NCI-H82 treated with DMSO at 0.1 percent for 48 hours (cell line): ENCODE measurements around the gene DAAM2.

Source experiments
- DNase-seq: peaks from one replicate; lab custom pipeline; 2025; ENCODE audit not compliant: unreplicated experiment; lab: John Stamatoyannopoulos, UW

Gene DAAM2

DNA sequence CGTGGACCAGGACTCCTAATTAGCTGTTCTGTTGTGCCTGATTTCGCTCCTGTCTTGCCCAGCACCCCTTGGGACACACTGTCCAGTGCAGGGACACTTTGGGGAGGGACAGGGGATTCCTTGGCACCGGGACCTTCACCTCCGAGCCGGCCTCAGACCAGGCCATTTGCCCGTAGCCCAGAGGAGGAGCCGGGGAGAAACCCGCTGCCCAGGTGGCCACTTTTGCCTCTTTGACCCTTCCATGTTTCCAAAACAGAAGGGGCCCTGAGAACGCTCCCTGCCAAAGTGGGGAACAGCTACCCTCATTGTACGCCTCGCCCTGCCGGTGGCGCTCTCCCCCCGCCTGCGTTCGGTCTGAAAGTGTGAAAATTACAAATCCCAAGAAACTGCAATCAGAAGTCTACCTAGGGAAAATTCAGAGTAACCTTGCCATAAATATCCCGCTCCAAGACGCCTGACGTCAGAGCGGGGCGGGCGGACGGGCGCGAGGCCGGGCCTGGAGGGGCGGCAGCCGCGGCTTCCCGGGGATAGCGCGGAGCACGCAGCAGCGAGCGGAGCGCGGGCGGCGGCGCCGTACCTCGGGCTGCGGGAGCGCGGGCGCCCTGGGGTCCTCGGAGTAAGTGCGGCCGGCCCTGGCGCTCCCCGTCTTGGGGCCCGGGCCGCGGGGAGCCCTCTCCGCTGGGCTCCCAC is at the start of gene DAAM2:
TSS of gene DAAM2 (plus strand) at position 527 of the 690 bp plus-strand sequence. CDS start 63,927 bp downstream, outside the sequence.
- no peak for DNase-seq

DNA sequence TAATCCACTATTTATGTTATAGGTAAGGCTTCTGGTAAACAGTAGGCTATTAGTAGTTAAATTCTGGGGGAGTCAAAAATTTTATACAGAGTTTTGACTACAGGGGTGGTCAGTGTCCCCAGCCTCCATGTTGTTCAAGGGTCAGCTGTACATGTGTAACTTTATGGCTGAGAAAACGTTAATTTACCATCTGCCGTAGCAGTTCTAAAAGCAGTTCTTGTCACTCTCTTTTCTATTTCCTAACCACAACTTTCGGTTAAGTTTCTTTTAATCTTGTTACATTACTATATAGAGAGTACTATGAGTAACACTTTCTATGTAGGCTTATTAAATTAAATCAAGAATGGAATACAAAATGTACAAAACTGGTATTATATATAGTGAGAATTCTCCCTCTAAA is 45.4 kb upstream of the DAAM2 start:
- DNase-seq = no peak

GRCh38 chr6:39752835-39753724 is 39.1 kb upstream of the DAAM2 start:
- DNase-seq = no peak

- no peak for DNase-seq
Observed at GRCh38 chr6:39753725-39754045, 38.5 kb upstream of the DAAM2 start.

DNA sequence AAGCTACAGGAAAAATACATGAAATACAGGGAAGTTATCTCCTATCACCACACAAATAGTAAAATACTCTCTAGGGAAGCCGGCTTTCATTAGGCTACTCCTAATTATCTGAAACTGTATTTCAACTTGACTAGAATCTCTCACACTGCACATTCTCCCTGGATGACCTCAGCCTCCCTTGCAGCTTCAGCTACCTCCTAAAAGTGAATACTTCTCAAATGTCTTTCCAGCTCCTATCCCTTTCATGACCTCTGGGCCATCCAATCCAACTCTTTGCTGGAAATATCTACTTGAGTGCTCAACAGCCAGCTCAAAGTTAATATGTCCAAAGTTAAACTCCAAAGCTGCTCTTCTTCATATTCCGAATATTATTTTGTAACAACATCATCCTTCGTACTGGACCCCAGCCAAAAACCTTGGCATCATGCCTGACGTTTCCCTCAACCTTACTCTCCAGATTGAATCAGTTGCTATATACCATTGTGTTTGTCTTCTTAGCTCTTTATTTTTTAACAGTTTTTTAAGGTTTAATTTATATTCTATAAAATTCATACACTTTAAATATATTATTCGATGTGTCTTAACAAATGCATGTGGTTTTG is 37.6 kb upstream of the DAAM2 start:
- DNase-seq = no peak

GRCh38 chr6:39755231-39755630 is 36.9 kb upstream of the DAAM2 start:
- DNase-seq = no peak

GRCh38 chr6:39756582-39756981 is 35.6 kb upstream of the DAAM2 start:
- DNase-seq = no peak

DNA sequence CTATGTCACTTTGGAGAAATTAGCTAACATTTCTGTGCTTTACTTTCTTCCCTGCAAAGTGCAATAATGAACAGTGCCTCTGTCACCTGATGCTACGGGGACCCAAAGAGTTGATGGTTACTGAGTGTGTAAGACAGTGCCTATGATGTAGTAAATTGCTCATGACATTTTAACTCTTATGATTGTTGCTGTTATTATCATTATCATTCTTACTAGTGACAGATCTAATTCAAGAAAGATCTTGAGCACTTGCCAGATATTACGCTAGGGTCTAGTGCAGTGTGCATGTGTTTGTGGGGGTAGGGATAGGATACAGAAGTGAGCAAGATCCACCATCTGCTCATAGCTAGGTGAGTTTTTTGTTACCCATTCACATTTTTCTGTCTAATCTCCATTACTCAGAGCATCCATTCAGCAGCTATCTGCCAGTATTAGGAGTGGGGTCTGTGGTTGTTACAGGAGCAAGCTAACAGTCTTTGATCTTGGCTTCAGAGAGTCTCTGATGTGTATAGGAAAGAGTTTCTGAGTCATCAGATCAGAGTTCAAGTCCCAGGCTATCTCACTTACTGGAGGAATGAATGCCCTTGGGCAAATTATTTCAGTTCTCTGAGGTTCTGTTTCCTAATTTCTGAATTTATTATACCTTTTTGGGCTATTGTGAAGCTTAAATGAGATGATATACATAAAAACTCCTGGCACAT is 33.1 kb upstream of the DAAM2 start:
- DNase-seq = no peak

DNA sequence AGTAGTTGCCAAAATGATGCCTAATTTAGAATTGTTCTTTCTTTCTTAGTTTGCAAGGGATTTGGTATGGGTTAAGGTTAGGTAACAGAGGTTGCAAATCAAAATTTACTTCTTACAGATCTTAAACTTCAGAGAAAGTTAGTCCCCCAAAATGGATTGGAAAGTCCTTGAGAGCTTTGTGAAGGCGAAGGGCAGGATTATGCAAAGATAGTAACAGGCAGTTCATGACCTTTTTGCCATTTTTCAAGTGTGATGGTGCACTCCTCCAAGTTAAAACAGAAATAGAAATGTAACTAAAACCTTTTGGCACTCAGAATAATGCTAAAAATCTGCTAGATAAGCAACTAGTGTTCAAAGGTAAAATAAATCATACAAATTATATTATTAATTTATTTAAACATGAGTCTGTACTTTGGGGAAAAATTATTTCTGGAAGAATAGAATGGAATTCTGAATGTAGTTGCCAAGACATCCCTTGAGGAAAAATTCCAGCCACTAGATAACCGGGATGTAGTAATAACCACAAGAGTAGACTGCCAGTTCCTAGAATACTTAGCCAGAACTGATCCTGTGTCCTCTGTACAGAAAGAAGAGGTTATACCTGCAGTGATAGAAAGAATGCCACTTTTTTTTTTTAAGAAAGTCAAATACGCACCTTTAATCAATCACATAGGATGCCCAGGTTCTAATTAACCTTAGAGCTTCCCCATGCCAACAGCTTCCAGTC is 31.8 kb upstream of the DAAM2 start:
- DNase-seq = no peak

GRCh38 chr6:39765508-39766065 is 26.6 kb upstream of the DAAM2 start:
- no peak for DNase-seq

DNA sequence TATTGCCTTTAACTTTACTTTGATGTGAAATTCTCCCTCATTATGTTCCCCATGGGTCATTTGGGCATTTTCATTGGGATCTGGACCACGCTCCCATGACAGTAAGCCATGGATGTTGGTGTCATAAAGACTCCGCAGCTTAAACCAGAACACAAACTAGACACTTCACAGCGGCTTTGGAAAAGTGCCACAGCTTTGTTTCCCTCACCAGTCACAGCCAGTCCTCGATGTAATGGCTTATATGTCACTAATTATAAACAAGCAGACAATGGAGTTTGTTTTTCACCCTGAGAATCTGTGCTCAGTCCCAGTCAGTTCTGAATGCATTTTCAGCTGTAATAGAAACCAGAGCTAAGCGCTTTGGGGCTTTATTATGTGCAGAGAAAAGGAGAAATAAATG is 23.2 kb upstream of the DAAM2 start:
- DNase-seq = no peak

GRCh38 chr6:39770446-39770845 is 21.7 kb upstream of the DAAM2 start:
- DNase-seq = peak; percentile 34

DNA sequence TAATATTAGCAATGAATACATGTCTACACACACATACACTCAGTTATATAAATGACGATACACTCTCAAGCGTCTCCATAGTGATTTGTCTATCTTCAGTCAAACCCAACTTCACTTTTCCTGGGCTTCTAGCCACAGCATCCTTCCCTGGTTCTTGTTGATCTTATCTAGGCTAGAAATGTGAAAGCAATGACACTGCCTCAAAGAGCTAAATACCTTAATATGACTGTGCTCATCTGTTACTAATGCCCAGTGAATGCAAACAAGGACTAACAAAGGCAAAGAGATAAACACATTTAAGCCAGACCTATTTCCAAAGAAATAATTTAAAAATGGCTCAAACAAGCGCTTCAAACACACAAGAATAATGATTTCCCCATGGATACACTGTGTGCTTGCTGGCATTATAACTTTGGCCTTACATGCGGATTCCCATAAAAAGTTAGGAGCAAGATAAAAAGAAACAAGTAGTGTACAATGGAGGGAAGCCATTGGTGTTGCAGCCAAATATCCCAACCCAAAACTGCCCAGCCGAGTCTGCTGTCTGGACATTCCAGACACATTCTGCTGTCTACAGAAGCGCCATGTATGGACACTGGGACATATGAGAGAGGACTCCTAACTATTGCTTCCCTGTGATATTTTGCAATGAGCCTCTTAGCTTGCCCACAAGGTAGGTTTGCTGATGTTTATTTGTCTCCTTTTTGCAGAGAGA is 19.5 kb upstream of the DAAM2 start:
- DNase-seq = no peak

- DNase-seq = no peak
Observed at GRCh38 chr6:39773782-39774181, 18.4 kb upstream of the DAAM2 start.

DNA sequence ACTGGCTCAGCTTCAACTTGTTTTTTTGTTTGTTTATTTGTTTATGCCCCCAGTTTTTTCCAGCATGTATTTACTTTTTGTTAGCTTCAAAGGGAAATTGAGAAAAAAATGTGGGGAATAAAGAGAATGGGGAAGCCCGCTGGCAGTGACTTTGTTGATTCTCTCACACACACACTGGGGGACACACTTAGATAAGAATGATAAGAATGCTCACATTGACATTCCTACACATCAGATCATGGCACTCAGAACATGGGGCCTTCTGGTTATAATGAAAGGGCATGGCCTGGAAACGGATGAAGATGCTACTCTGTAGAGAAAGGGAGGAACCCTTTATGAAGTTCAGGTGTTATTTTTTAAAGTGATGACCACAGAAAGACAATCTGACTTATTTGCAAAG is 15.6 kb upstream of the DAAM2 start:
- no peak for DNase-seq

GRCh38 chr6:39777218-39777617 is 15.0 kb upstream of the DAAM2 start:
- DNase-seq = no peak

- no peak for DNase-seq
Observed at GRCh38 chr6:39777661-39778060, 14.5 kb upstream of the DAAM2 start.

DNA sequence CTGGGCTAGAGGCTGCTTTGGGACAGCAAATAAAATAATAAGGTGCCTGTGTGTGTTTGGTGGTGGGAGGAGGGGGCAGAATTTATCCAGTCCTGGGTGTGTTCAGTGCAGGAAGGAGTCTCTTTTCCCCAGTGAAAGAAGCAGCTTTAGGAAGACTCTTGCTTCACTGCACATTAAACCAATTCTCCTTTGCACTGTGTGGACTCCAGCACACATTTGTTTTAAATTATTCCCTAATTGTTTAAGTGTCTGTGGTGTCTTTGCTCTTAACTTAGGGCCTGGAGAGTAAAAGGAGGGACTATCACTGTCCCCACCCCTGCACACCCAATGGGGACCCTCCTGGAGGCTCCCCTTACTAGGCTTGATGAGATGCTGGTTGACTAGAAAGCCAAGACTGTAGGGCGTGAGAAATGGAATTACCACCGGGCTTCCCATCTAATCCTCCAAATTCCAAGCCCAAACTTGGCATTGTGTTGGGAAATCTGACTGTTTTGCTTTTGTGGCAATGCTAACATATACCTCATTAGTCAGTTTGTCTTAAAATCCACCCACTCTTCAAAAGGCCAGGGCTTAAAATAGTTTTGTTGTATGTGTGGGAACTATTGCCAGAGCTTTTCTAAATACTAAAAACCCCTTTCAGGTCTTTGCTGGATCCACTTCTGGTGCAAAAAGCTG is 13.5 kb upstream of the DAAM2 start:
- DNase-seq = no peak

DNA sequence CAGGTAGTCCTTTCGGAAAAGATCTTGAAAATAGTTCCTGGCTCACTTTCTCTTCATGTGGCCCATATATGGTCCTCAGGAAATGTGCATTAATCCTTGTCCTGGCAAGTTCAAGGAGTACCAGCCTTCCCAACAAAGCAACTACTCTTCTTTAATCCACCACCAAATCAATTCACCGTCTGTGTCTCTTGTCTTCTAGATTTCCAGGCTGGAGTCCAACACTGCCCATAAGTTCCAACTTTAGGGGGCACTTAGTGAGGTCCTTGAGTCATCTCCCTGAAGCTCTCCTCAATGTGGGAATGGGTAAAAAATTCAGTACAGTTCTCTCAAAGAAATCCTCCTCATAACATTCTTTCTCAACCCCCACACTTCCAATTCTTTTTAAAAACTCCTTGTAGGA is 6.9 kb upstream of the DAAM2 start:
- DNase-seq = no peak
